AG10803 (cell line): Measurements from ENCODE around the gene VPS33B.

Source experiments
- DNase-seq: peaks from one replicate; pipeline ENCODE4 v3.0.0; 2010; ENCODE audit warnings: low read depth
- H3K4me3 ChIP-seq: 2 replicates; pipeline ENCODE4 v1.5.1; 2011; ENCODE audit warnings: mild to moderate bottlenecking, low read length, control low read depth
- CTCF ChIP-seq: conservative IDR thresholded peaks from 2 replicates; pipeline ENCODE4 v1.5.1; 2011; ENCODE audit warnings: mild to moderate bottlenecking, low read length, control low read depth, inconsistent platforms

VPS33B gene

DNA sequence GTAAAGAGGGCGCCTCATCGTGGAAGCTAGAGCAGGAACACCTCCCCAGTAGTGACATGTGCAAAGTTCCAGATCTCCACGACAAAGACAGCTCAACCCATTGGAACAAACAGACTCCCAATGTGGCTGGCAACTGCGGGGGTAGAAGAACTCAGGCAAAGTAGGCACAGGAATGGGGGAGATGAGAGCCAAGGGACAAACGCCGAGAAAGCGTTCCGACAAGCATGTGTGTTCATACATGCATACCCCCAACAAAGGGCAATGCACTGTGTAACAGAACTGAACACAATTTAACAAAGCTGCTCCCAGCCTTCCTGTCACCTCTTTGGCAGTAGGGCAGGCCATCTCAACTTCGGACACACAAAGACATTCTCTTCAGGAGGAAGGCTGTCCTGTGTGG is 56.1 kb downstream of the VPS33B start:
- no peak for TF ChIP-seq CTCF
- no peak overlapping the region for H3K4me3 ChIP-seq
- no peak for DNase-seq

GRCh38 chr15:90962021-90962420 is 60.4 kb downstream of the VPS33B start:
- DNase-seq, result no peak
- TF ChIP-seq CTCF, result no peak
- no peak overlapping the region for H3K4me3 ChIP-seq

DNA sequence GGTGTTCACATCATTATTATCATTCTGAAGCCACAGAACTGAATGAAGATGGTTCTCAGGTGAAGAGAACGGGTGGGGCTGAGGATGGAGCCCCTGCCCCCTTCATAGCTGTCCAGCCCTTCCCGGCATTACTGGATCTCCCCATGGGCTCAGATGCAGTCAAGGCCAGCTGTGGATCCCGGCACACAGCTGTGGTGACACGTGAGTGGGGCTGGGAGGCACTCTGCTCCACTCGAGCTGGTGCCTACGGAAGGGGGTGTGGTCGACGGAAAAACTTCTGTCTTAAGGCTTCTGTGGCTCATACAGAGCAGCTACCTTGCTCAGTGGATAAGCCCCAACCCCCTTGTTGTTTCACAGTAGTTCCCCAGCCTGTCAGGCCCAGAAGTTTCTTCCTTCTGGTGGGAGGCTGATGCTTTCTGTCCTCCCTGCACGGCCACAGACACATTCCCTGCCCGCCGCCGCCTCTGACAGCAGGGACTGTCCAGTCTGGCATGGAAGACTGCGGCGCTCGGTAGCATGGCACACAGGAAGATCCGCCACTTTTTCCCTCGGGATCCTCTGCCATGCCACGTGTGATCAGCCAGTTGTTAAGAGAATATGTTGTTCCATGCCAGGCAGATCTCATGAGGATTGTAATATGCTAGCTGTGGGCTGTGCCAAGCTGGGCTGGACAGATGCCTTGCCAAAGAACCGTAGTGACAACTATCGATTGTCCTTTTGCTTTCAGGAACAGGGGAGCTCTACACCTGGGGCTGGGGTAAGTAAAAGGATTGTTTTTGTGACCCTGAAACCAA is 61.9 kb downstream of the VPS33B start:
- H3K4me3 ChIP-seq, result no peak overlapping the region
- DNase-seq, result peak; percentile 15
- no peak for TF ChIP-seq CTCF

DNA sequence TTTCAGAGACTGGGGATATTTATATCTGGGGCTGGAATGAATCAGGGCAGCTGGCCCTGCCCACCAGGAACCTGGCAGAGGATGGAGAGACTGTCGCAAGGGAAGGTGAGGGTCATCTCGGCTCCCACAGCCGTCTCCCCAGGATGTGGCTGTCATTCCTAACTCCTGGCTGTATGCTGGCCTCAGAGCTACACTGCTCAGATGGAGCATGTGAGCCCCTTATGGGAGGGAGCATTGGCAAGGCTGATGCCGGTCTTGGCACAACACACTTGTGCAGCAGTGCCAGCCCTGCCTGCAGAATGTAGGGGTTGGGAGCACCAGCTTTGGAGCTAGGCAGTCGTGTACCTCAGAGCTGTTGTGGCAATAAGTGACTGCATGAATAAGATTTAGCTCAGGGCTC is 62.5 kb downstream of the VPS33B start:
- no peak for TF ChIP-seq CTCF
- H3K4me3 ChIP-seq, result no peak overlapping the region

GRCh38 chr15:90959028-90959595 is 63.3 kb downstream of the VPS33B start:
- TF ChIP-seq CTCF, result no peak
- no peak overlapping the region for H3K4me3 ChIP-seq
- DNase-seq, result no peak

More for the DNA sequence above, 62.5 kb downstream of the VPS33B start:
- peak; percentile 83 for DNase-seq

DNA sequence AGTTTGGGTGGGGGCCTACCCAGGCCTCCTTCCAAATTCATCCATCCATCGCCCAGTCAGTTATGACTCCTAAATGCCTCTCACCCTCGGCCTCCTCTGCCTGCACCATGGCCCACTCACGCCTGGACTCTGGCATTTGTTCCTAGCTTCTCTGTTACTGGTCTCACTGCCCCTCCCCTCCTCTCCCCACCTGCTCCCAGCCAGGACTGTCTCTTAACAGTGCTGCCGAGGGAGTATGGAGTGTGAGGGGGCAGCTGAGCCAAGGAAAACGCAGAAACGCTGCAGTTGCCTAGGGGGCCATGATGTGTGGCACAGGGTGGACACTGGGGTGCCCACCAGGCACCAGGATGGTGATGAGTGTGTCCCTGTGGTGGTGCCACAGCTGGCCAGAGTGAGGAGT is 64.6 kb downstream of the VPS33B start:
- TF ChIP-seq CTCF, result no peak
- peak overlapping the region; percentile 68 for H3K4me3 ChIP-seq
- no peak for DNase-seq

DNA sequence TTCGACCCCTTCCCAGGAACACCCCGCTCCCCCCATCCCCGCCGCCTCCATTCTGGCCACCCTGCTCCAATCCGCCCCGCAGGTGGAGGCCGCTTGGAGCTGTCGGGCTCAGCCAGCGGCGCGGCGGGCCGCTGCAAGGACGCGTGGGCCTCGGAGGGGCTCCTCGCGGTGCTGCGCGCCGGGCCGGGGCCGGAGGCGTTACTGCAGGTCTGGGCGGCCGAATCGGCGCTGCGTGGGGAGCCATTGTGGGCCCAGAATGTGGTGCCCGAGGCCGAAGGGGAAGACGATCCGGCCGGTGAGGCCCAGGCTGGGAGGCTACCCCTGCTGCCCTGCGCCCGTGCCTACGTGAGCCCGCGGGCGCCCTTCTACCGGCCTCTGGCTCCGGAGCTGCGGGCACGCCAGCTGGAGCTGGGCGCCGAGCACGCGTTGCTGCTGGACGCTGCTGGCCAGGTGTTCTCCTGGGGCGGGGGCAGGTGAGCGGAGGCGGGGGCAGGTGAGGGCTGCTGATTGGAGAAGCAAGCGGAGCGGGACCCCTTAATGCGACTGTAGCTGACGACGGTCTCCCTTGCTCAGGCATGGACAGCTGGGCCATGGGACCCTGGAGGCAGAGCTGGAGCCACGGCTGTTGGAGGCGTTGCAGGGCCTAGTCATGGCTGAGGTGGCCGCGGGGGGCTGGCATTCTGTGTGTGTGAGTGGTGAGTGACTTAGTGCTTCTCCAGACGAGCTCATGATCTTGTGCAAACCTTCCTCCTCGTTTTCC is 65.2 kb downstream of the VPS33B start:
- peak; percentile 25 for DNase-seq
- no peak for TF ChIP-seq CTCF
- H3K4me3 ChIP-seq, result peak overlapping the region; percentile 68
